ENCODE results near the gene IRF2BP2. TPM values are rescaled to one million over a fixed set of nuclear protein-coding genes. Genes with fewer than 3 reads are reported as not detected.

Gene IRF2BP2
- total and polyA plus RNA-seq, 2 of the 13 experiments (the other 11 are each of a cell fraction or from before 2014, with no cell fraction given) = 140 to 147 TPM

- TF ChIP-seq ZNF142 (CRISPR knock-in tag; IDR thresholded peaks at IDR 0.05) (no peak), PRDM4 (CRISPR knock-in tag; IDR thresholded peaks at IDR 0.05; ENCODE audit: borderline replicate concordance) (no peak), KDM5A (IDR thresholded peaks at IDR 0.05; ENCODE audit: borderline replicate concordance, low read length) (no peak; the same call in 1 of the 2 replicates), ZNF354B (CRISPR knock-in tag; IDR thresholded peaks at IDR 0.05) (no peak), ATF4 (CRISPR knock-in tag; IDR thresholded peaks at IDR 0.05) (no peak), NFYC (CRISPR knock-in tag; IDR thresholded peaks at IDR 0.05) (no peak), RBM22 (optimal IDR thresholded peaks at IDR 0.05; ENCODE audit: low read length) (peak; percentile 88), HINFP (CRISPR knock-in tag; IDR thresholded peaks at IDR 0.05; ENCODE audit: low read depth) (no peak), SOX5 (CRISPR knock-in tag; IDR thresholded peaks at IDR 0.05; ENCODE audit: borderline replicate concordance) (no peak), HOXD1 (CRISPR knock-in tag; IDR thresholded peaks at IDR 0.05) (peak; percentile 16; the same call in 1 of the 2 replicates), SMAD3 (CRISPR knock-in tag; IDR thresholded peaks at IDR 0.05) (0 out of 2 replicates have a peak, but pooled peaks have one; percentile 57), ARNT (IDR thresholded peaks at IDR 0.05) (no peak), SAFB2 (CRISPR knock-in tag; IDR thresholded peaks at IDR 0.05; ENCODE audit: borderline replicate concordance, low read depth) (no peak; the same call in 1 of the 2 replicates), ZNF337 (CRISPR knock-in tag; IDR thresholded peaks at IDR 0.05; ENCODE audit: borderline replicate concordance, low read depth) (0 out of 2 replicates have a peak, but pooled peaks have one; percentile 22), MAFG (CRISPR knock-in tag; IDR thresholded peaks at IDR 0.05) (no peak)
Measured at GRCh38 chr1:234620272-234621126, 10.5 kb upstream of the IRF2BP2 start (continued).

All from HepG2 (cell line).